Ramos (cell line): Measurements from ENCODE around the gene MXD4.

ENCODE experiments used
- in situ Hi-C: fragments of 300-500 bp; cut with MboI; formaldehyde crosslinking; loops from one replicate; pipeline ENCODE4 v1.14.3; 2022; ENCODE audit warnings: low sequenced_read_pairs; ENCODE audit not compliant: unreplicated experiment

Gene MXD4

DNA sequence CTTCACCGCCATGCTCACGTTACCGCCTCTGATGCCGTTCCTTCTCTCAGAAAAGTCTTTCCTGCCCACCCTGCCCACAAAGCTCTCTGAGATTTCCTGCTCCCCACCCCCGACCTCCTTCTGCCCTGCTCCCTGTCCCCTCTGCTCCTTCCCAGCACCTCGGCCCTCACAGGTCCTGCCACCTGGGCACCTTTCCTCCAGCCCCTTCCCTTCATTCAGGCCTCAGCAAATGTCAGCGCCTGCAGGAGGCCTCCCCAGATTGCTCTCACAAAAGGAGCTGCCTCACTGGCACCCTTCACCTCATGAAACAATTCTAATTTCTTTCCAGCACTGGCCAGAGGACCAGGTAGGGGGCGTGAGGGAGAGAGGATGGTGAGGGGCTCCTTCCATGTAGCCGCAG lies 33.6 kb upstream of the MXD4 start:
- in situ Hi-C loops: no loop called here

DNA sequence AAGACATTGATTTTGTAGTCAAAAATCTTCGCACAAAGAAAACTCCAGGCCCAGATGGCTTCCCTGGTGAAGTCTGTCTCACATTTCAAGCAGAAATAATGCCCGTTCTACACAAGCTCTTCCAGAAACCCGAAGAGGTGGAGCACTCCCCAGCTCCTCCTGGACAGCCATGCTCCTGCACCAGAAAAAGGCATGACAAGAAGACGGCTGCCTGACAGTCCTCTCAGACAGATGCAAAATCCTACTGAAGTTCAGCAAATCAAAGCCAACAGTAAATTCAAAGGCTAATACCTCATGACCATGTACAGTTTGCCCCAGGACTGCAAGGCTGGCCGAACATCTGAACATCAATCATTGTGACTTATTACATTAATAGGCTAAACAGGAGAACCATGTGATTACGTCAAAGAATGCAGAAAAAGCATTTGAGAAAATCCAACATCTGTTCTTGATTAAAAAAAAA lies 30.8 kb upstream of the MXD4 start:
- in situ Hi-C loops: no loop called here

DNA sequence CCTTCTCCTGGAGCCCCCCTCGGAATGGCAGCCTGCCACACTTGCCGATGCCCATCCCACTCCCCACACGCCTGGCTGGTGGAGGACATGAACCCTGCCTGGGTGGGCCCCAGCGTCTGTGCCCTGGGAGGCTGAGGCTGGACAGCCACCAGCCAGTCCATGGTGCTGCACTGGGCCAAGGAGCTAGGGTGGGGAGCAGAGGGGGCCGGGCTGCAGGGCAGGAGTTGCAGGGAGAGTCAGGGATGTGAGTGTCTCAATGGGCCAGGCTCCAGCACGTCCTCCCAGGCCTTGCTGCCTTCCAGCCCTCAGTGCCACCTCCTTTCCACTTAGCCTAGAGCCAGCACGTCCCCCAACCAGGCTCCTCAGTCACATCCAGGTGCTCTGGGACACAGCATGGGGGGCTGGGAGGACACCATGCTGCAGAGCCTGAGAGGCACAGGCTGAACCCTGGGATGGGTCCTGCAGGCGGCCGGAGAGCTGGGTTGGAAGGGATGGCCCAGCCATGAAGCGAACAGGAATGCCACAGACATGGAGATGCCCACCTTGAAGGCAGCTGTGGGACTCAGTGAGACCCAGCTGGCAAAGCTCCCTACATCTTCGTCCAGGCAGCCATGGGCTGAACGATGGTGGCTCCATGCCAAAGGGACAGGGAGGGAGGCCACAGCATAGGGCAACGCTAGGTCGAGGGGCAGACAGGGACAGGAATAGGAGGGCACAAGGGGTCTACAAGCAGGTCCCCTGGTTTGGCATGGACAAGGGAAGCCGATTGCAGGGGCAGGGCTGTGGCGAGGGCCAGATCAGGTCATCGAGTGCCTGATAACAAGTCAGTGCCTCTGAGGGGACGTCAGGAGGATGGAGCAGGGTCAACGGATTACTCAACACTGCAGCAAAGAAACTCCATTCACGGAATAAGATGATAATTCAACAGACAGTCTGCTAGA lies 30.1 kb upstream of the MXD4 start:
- in situ Hi-C loops: no loop called here

GRCh38 chr4:2290974-2291704 lies 29.2 kb upstream of the MXD4 start:
- in situ Hi-C loops: no loop called here

- in situ Hi-C loops: no loop called here
Observed at GRCh38 chr4:2290488-2290887, 28.6 kb upstream of the MXD4 start.

- in situ Hi-C loops: no loop called here
Observed at GRCh38 chr4:2289955-2290333, 28.0 kb upstream of the MXD4 start.

DNA sequence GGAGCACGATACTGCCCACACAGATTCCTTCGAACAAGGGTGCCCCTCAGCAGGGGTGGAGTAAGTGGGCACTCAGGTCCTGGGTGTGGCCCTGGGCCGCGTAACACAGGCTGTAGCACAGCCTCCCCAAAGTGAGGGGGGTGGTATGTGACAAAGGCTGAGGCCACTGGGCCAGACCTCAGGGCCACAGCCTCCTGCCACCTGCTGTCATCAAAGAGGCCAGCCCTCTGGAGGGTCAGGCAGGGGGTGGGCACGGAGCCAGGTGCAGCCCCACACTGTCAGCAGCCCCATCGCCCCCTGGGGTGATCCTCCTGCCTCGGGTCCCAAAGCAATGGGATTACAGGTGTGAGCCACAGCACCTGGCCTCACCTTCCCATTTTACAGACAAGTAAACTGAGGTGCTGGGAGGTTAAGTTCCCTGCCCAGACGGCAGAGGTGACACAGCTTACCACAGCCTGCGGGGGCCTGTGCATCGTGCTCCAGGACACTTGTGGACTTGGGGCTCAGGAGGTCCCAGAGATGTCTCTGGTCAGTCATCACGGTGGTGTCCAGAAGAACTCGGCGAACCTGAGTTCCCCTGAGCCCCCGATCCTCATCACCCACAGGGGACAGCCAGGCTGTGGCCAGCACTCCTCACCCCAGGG lies 27.5 kb upstream of the MXD4 start:
- in situ Hi-C loops: no loop called here

DNA sequence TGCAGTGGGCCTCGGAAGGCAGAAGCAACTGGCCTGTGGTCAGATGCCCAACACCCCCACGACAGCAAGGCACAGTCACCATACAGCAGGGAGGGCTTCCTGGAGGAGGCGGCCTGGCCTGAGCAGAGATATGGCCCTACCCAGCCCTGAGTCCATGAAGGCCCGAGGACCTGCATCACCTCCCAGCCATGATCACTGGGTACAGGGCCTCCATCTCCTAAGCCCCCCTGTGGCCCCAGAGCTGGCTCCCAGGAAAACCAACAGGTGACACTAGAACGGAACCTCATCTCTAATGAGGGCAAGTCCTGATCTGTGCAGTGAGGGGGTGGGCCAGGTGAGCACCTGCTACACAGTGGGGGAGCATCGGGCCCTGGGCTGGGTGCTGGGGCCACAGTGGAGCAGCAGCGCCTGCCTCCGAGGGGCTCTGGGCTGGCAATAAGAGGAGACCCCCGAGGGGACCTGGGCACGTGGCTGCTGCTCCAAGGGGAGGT lies 26.2 kb upstream of the MXD4 start:
- in situ Hi-C loops: no loop called here

DNA sequence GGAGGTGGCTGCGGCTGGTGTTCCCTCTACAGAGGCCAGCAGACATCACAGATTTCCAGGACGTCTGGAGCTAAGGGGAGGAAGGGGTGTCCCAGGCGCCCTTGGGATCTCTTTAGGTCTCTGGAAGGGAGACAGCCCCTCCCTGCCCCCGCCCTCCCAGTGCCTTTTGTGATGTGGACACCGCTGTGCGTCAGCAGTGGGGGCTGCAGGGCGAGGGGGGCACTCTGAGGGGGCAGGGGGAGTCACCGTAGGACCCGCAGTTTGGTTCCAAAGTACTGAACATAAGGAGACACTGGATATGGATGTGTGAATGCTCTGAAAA lies 25.6 kb upstream of the MXD4 start:
- in situ Hi-C loops: no loop called here

DNA sequence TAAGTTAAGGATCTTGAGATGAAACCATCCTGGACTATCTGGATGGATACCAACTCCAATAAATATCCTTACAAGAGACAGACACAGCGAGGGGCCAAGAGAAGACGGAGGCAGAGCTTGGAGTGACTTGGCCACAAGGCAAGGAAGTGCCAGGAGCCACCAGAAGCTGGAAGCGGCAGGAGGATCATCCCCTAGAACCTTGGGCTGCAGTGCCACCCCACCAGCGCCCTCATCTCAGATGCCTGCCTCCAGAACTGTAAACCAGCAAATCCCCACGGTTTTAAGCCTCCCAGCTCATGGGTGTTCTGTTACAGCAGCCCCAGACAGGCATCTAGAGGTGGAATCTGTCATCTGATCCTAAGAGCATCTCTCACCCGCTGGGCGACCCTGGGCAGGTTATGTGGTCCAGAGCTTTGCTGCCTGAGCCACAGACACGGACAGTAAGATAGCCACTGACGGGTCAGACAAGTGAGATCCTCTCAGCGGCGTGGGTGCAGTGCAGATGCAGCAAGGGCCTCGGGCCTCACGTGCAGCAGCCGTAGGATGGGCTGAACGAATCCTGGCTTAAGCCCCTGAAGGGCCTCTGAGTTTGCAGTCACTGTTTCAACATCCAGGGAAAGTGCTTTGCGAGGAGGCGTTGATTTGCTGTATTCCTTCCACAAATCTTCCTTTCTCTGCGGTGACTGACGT lies 25.1 kb upstream of the MXD4 start:
- in situ Hi-C loops: no loop called here

- in situ Hi-C loops: no loop called here
Observed at GRCh38 chr4:2285613-2286381, 23.9 kb upstream of the MXD4 start.

DNA sequence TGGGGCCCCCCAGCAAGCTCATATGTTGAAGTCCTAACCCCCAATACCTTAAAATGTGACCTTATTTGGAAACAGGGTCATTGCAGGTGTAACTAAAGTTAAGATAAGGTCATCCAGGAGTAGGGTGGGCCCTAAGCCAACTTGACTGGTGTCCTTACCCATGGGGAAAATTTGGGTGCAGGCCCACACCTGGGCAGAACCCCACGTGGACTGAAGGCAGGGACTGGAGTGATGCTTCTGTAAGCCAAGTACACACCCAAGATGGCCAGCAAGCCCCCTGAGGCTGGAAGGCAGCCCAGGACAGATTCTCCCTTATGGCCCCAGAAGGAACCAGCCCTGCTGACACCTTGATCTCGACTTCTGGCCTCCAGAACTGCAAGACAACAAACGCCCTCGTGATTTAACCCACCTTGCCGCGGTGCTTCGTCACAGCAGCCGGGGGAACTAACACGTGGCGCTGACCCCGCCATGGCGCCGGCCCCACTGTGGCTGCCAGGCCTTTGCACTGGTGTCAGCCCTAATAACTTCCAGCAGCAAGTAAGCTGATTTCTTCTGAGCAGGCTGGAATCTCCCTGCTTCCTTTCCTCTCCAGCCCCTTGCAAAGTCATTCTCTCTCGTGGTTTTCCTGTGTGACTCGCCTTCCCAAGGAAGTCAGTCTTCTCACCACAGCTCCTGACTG lies 23.2 kb upstream of the MXD4 start:
- in situ Hi-C loops: no loop called here

DNA sequence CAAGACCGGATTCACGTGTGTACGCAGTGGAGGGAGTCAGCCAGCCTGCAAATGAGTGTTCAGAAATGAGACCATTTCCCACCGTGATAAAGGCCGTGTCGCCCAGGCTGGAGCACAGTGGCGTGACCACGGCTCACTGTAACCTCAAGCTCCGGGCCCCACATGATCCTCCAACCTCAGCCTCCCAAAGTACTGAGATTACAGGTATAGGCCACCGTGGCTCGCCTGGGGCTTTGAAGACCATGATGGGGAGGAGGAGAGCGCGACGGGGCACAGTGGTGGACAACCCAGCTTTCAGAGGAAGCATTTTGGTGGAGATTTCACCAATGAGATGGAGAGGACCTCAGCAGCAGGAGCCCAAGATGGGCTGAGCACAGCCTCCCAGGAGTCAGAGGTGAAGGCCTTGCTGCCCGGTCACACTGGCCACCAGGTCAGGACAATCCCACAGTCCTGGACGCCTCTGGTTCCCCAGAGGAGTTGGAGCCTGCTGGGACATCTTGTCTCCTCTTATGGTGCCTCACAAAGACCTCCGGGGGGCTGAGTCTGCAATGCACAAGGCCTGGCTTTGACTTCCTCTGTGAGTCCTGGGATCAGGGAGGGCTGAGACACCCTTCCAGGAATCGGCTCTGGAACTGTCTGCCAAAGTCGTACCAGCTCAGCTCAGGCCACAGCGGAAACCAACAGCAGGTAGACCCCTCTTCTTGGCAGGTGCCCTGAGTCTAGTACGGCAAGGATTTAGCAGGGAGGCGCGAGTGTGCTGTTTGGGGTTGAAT lies 22.4 kb upstream of the MXD4 start:
- in situ Hi-C loops: no loop called here

- in situ Hi-C loops: no loop called here
Observed at GRCh38 chr4:2283199-2283711, 21.3 kb upstream of the MXD4 start.

DNA sequence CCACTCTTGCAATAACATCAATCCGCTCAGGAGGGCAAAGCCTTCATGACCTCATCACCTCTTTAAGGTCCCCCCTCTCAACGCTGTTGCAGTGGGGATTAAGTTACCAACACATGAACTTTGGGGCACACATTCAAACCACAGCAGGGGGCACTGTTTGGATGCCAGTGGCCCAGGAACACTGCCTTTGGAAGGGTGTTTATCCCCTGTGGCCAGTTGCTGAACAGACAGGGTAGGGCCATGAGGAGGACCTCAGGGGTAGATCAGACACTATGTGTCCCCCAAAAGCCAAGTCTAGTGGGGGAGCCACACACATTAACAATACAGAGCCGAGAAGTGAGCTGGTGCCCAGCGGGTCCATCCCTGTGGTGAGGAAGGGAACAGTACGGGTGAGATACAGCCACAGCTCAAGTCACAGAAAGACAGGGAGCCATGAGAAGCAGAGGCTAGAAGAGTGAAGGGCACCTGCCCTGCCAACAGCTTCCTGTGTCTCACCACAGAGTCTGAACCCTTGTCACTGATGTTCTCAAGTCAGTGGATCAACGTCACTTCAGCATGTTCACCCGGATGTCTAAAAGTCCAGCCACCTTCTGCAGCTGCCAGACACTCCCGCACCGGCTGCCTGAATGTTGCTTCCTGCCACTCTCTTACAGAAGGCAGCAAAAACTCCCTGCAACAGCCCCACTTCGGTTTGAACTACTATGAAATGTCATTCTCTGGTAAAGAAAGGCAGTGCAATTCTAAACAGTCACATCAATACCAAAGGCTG lies 19.9 kb upstream of the MXD4 start:
- in situ Hi-C loops: no loop called here

DNA sequence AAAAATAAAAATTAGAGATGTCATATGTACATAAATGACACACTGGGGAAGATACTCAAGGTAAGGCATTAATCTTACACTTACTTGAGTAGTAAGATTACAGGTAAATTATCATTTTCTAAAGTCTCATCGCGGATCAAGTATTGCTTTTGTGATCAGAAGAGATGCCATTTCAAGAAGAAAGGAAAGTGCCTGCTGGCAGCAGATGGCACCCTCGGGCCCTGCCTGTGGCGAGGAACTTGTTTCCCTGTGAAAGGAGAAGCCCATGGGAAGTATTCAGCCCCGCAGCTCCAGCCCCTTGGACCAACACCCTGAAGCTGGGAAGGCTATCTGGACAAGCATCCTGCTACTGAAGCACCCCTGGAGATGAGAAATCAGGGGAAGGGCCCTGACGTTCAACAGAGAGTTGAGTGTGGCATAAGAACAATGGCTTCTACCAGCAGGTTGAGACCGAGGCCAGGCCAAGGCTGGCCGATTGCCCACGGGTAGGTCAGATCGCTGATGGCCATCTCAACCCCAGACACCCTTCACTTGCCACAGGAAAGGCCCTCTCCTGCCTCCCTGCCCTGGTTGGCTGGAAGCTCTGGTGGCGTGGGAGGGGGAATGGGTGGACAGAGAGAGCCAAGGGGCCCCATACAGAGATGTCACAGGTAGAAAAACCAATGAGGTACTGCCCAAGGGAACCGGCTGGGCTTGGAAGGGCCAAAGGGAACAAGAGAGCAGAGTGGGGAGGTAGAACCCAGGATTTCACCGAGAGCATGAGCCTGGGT lies 18.8 kb upstream of the MXD4 start:
- in situ Hi-C loops: no loop called here

DNA sequence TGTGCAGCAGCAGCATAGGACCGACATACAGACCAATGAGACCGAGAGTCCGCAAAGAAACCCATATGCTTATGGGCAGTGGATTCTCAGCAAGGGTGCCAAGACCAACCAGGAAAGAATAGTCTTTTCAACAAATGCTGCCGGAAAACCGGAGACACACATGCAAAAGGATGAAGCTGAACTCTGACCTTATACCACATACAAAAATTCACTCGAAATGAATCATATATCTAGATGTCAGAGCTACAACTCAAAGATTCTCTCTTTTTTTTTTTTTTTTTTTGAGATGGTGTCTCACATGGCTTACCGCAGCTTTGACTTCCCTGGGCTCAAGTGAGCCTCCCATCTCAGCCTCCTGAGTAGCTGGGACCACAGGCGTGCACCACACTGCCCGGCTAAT lies 16.0 kb upstream of the MXD4 start:
- in situ Hi-C loops: no loop called here
